Cerebellar cortex (tissue), 1 donor: ENCODE measurements around the gene LRRIQ4.

Experiments
- DNase-seq: peaks from one replicate; pipeline ENCODE4 v3.0.0-alpha.2; 2015; ENCODE audit warnings: low spot score

Gene LRRIQ4

DNA sequence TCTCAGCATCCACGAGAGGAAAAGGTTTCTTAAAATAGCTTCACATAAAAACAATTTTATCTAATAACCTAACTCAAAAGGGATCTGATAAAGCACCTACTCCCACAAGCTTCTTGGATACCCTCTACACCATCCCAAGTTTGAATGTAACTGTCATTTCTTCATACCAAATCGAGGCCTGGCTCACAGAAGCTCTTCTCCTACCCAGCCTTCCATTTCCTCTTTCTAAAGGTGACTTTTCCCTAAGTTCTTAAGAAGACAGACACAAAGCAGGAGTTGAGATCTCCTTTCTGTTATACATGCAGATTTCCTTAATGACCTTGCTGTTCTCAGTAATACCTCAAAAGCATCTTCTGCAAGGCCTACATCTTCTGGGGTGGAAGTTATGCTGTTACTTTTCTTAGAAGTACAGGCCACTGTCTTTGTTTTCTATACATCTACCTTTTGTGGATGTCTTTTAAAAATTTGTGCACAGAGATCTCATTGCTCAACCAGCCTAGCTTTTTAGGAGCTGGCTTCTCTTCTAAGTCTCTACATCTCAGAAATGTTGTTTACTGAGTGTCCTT is 3.4 kb upstream of the LRRIQ4 start:
- no peak for DNase-seq

DNA sequence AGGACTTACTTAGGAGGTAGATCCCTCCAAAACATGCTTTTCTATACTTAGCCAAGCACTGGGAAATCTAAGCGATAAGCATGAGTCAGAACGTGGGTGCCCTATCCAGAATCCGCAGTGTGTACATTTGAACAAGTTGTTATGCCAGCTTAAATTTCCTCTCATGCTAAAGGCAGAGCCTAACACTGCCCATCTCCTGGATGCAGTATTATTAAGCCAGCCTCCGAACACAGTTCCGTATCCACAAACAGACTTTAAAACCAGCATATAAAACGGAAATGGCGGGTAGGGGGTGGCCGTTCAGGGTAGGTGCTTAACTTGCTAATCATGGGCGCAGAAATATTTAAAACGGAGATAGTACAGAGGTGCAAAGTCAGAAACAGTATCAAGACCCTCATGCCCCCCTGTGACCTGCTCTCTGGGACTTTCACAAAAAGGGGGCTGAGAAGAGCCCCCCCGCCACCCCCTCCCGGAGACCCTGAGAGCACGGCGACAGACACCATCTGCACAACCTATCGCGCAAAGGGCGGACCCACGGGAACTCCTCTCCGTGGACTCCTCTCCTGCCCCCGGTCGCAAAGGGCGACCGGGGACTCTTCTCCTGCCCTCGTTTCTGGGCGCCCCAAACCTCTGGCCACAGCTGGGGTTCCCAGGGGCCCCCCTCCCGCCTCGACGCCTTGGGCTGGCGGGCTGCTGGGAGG is 889 bp upstream of the LRRIQ4 start:
- DNase-seq: peak; percentile 14

DNA sequence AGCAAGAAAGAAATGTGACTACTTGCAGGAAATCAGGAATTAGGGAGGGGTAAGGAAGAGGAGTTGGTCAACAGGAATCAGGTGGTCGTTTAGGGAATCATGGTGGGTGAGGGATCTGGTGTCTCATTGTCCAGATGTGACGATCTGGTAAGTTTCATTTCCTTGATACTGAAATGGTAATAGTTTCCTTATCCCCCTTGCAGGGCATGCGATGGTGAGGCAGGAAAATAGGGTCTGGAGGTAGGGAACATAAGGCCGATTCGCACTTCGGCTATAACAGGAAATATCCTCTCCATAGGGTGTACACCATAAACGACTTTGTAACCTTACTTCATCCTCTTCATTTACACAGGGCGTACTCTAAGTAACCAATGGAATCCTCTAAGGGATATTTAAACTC is 608 bp downstream of the LRRIQ4 start:
- DNase-seq: no peak

DNA sequence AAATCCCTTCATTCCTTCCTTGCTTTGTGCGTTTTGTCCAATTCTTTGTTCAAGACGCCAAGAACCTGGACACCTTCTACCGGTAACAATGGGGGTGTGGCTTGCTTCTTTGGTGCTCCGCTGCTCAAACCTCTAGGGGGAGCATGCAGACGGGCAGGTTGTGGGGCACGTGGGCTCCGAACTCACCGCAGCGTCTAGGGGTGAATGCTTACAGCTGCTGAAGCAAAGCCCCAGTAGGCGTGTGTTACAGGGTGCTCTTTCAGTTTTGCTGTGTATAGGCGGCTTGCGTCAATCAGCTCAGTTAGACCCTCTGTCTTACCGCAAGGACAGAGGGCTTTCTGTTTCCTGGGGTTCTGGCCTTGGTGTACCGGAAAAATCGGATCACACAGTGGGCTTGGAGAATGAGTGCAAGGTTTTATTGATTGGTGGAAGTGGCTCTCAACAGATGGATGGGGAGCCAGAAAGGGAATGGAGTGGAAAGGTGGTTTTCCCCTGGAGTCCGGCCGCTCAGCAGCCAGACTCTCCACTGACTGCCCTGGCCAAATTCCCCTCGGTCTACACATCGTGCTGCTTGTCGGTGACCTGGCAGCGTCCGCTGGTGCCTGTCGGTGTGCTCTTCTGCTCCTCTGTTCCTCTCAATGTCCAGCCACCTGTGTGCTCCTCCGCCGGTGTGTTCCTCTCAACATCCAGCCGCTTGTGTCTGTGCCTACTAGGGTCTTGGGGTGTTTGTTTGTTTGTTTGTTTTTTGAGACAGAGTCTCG is 1.3 kb downstream of the LRRIQ4 start:
- no peak for DNase-seq

DNA sequence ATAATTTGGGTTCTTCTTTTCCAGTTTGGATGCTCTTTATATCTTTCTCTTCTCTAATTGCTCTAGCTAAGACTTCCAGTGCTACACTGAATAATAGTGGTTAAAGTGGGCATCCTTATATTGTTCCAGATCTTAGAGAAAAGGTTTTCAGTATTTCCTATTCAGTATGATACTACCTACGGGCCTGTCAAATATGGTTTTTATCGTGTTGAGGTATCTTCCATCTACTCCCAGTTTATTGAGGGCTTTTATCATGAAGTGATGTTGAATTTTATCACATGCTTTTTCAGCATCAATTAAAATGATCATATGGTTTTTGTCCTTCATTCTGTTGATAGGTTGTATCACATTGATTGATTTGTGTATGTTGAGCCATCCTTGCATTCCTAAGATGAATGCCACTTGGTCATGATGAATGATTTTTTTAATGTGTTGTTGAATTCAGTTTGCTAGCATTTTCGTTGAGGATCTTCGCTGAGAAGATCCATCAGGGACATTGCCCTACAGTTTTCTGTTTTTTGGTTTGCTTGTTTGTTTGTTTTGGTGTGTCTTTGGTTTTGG is 3.0 kb downstream of the LRRIQ4 start:
- no peak for DNase-seq

DNA sequence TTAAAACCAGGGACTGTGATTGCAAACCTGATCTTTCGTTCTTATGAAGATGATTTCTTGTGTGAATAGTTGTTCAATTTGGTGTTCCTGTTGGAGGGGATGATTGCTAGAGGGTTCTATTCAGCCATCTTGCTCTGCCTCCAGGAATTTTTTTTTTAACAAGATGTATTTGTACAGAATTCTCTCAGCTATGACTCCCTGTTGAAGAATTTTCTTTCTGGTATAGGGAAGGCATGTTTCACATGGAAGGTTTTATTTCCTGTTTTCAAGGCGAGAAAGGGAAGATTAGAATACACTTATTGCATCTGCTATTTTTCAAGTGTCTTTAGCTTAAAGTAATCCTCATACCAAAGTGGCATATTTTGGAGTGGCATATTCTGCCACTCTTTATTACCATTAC is 5.6 kb downstream of the LRRIQ4 start:
- DNase-seq: no peak

DNA sequence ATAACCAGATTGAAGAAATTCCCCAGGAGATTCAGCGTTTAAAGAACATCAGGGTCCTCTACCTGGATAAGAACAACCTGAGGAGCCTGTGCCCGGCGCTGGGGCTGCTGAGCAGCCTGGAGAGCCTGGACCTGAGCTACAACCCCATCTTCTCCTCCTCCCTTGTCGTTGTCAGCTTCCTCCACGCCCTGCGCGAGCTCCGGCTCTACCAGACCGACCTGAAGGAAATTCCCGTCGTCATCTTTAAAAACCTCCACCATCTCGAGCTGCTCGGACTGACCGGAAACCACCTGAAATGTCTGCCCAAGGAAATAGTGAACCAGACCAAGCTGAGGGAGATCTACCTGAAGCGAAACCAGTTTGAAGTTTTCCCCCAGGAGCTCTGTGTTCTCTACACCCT is 9.4 kb downstream of the LRRIQ4 start:
- no peak for DNase-seq

DNA sequence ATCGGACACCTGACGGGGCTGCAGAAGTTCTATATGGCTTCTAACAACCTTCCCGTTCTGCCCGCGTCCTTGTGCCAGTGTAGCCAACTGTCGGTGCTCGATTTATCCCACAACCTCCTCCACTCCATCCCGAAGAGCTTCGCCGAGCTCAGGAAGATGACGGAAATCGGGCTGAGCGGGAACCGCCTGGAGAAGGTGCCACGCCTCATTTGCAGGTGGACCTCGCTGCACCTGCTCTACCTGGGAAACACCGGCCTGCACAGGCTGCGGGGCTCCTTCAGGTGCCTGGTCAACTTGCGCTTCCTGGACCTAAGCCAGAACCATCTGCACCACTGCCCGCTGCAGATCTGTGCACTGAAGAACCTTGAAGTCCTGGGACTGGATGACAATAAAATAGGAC is 9.9 kb downstream of the LRRIQ4 start:
- DNase-seq: no peak

DNA sequence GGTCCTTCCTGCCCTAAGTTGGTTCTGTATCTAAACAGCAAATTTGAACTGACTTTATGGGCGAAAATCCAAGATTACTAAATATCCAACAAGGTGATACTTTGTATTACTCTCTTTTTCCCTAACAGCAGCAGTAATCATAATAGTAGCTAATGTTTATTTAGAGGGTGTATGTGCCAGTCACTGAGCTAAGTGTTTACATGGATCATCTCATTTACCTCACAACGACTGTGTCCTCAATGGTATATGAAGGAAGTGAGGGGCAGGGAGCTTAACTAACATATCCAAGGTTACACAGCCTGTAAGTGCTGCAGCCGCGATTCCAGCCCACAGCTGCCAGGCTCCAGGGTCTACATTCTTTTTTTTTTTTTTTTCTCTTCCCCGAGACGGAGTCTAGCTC is 10.3 kb downstream of the LRRIQ4 start:
- DNase-seq: no peak

DNA sequence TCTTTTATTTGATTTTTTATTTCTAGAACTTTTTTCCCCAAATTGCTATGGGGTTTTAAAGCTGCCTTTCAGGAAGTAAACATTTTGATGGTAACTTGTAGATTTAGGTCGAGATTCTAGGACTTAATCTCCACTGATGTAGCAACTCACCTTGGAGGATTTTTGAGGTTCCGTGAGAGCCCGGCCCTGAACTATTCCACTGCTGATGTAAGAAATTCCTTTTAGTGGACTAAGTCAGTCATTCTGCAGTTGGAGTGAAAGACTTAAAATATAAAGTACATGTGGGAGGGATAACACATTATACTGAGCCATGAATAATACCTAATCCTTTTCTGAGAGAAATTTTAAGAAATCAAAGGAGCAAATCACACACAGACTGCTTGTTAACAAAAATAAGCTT is 12.6 kb downstream of the LRRIQ4 start:
- no peak for DNase-seq

DNA sequence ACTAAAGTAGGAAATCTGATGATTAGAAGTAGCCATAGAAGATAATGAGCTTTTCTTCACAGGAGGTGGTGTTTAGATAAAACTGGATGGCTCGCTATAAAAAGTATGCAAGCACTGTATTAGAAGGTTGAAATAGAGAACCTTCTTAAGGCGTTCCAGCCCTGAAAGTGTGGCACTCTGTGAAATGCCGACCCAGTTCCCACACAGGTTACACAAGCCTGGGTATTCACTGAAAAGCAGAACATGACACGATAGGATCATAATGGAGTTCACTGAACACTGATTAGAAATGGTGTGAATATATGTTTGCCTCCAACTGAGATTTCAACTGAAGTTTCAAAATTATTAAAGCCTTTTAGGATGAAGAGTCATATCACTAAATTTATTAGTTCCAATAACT is 15.0 kb downstream of the LRRIQ4 start:
- DNase-seq: no peak

DNA sequence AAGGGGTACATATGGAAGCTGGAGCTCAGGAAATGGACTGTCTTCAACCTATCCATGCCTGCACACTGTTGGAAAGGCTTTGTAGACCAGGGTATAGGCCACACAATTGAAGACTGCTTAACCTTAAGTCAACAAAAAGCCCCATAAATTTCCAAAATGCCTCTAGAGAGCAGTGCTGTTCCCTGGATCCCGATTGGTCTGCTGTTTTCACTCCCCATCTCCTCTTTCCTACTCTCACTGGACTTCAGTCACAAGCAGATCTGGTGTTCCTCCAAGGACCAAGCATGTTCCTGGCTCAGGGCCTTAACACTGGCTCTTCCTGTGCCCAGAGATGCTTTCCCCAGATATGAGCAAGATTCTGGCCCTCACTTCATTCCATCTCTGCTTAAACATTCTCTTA is 22.9 kb downstream of the LRRIQ4 start:
- no peak for DNase-seq

DNA sequence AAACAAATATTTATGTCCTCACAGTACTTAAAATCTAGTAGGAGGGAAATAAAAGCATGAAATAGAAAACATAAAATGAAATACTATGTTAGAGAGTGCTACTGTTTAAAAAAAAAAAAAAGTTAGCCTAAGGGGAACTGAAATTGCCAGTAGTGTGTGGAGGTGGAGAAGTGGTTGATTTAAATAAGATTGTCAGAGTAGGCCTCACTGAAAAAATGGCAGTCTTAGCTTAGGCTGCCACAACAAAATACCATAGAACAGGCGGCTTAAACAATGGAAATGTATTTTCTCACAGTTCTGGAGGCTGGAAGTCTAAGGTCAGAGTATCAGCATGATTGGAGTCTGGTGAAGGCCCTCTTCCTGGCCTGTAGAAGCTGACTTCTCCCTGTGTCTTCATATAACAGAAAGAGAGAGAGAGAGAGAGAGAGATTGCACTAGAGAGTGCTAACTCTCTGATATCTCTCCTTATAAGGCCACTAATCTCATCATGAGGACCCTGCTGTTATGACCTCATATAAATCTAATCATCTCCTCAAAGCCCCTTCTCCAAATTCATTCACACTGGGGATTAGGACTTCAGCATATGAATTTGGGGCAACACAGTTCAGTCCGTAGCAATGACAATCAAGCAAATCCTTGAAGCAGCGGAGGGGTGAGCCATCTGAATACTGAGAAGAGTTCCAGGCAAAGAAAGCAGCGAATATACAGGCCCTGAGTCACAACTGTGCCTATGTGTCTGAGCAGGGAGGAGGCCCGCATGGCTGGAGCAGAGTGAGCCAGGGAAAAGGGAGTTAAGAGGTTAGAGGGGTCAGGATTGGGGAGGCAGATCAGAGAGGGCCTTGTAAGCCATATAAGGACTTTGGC is 23.6 kb downstream of the LRRIQ4 start:
- DNase-seq: no peak

DNA sequence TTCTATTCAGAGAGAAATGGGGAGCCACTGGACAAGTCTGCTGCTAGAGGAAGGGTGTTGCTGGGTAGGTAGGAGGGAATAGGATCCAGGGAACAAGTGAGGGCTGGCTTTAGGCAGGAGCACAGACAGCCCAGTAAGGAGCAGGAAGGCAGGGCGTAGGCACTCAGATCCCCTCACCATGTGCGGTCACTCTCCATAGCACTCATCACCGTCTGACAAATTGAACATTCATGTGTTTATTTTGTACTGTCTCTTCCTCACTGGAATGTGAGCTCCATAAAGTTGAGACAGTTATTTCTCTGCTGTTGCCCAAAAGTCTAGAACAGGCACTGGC is 24.2 kb downstream of the LRRIQ4 start:
- DNase-seq: no peak

DNA sequence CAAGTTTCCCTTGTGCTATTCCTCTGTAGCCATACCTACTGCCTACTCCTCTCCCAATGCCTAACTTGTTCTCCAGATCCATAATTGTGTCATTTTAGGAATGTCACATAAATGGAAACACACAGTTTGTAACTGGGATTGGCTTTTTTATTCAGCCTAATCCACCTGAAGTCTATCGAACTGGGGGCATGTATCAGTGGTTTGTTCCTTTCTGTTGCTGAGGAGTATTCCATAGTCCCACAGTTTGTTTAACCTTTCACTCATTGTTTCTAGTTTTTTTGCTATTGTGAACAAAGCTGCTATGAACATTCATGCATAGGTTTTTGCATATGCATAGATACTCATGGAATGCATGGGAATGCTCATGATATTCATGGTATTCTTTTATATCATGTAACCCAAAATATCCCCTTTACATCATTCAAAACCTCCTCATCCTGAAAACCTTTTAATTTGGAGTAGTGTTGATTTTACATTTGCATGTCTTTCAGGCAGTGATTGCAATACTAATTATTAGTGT is 25.9 kb downstream of the LRRIQ4 start:
- DNase-seq: no peak

DNA sequence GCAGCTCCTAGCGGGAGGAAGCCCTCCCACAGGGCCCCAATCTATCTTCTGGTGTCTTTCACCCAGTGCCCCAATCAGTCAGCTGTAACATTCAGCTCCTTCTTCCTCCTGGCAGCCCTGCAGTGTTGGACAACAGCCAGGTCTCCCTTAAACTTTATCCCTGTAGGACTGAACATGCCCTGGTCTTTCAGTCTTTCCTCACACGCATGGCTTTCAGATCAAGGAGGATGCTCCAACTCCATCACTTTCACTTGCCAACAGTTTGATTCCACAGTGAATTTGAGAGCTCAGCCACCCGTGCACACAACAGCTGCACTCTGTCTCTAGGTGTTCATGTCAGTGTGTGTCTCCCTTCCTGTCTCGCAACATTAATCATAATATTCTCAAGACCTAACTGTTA is 28.5 kb downstream of the LRRIQ4 start:
- DNase-seq: no peak

DNA sequence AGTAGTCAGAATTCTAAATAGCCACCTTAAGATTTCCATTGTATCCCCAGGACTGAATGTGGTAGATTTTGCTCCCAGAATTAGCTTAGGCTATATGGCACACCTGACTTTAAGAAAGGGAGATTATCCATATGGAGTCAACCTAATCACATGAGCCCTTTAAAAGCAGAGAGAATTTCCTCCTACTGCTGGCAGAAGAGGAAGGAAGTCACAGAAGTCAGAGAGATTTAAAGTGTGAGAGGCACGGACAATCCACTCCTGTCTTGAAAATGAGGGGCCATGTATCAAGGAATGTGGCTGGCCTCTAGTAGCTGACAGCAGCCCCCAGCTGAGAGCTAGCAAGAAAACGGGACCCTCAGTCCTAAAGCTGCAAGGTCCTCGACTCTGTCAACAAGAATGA is 30.3 kb downstream of the LRRIQ4 start:
- no peak for DNase-seq

DNA sequence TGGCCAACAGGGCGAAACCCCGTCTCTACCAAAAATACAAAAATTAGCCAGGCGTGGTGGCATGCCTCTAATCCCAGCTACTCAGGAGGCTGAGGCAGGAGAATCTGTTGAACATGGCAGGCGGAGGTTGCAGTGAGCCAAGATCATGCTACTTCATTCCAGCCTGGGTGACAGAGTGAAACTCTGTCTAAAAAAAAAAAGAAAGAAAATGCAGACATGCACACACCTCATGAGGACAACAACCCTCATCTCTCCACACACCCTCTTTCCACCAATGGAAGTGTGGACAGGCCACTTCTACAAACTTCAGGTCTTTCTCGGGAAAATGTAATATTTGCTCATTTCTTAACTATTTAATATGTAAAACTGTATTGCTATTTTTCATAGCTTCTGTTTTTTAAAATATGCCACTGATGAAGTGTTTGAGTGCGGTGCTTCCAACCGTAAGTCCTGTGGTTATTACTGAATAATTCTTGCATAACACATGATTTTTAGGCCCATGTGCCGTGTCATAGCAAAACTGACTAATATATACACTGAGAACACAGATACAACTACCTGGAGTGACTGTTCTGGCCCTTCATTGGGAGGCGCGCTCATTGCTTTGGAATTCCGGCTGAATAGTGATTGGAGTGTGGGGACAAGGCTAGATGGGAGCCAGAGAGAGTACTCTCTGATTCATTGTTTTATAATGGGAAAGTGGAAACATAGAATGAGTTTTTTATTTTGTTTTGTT is 34.0 kb downstream of the LRRIQ4 start:
- DNase-seq: no peak

DNA sequence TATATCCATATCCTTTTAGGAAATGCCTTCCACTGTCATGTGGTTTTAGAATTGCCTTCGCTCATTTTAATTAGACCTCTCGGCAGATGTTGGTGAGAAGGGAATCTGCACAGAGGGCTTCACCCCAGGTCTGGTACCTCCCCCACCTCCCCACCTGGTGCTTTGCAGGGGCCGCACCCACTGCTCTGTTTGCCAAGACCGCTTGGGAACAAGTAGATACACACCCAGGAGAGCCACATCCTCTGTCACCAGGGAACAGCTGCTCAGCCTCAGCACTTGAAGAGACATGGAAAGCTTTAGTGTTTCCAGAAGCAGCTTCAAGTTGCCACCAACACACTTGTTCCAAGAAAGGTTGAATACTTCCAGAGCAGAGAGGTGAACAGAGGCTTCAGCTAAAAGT is 35.2 kb downstream of the LRRIQ4 start:
- DNase-seq: no peak

DNA sequence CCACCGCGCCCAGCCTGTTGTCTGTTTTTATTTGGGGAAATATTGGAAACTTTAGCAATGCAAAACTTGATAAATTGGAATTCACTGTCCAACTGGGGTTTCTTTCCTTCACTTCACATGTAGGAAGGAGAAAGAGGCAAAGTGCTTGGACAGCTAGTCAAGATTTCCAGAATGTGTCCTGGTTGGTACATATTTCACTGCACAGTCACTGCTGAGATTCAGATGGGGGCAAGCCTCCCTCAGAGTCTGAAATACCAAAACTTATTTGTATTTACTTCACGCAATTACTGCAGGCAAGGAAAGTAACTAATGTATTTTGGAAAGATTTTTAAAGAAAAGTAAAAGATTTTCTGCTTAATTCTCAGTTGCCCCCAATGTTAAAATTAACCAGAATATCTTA is 36.1 kb downstream of the LRRIQ4 start:
- DNase-seq: no peak

DNA sequence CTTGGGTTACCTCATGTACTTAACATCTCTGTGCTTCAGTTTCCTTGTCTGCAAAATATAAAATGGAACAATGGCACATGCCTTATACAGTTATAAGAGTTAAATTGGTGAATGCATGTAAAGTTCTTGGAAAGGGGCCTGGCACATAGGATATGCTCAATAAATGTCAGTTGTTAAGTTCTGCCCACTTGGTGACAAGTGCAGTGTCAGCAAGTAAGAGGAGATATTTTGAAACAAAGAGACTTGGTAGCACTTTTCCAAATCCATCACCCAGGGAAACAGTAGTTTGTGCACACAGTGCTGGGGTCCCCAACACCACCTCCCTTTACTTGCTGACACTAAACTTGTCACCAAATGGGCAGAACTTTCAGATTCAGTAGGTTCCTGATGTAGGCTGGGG is 37.9 kb downstream of the LRRIQ4 start:
- DNase-seq: no peak

DNA sequence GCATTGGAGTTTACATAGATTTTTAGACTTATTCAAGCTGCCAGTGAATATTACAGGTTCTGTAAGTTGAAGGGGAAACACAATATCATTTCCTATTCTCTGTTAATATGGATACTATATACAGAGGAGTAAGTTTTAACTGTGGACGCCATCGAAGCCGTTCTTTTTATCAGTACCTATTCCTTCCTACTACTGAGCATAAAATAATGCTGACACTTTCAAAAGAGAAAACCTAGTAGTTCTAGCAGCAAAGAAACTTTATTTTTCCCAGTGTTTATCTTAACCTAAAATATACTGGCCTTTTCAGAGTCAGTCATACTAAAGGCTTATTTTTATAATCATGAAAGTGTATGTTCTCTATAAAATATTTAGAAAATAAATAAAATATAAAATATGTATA is 42.8 kb downstream of the LRRIQ4 start:
- DNase-seq: no peak
